Stimulated activated CD4-positive, alpha-beta T cell treated with anti-CD3 and anti-CD28 coated beads, Interleukin-1b, Interleukin-23, amount 100 ng/mL, for 24 hours (primary cell): ENCODE results near the gene CDS2.

Experiments
- DNase-seq, 4 experiments: peaks; one replicate each; pipeline ENCODE4 v3.0.0-alpha.2; 2020; ENCODE audit warnings: low read depth in 4 of 4, low spot score in 1 of 4

Gene CDS2

GRCh38 chr20:5180933-5181332 is 54.1 kb downstream of the CDS2 start:
- DNase-seq, result no peak

GRCh38 chr20:5181492-5181891 is 54.7 kb downstream of the CDS2 start:
- no peak for DNase-seq

- no peak for DNase-seq
These were observed 55.1 kb downstream of the CDS2 start for GRCh38 chr20:5181958-5182357.

- DNase-seq, result no peak
These were observed 55.9 kb downstream of the CDS2 start for GRCh38 chr20:5182615-5183254.

- DNase-seq, result no peak
These were observed 57.1 kb downstream of the CDS2 start for GRCh38 chr20:5183731-5184474.

GRCh38 chr20:5184684-5185083 is 57.9 kb downstream of the CDS2 start:
- no peak for DNase-seq

- no peak for DNase-seq
These were observed 60.3 kb downstream of the CDS2 start for GRCh38 chr20:5187122-5187521.

- no peak for DNase-seq
These were observed 61.9 kb downstream of the CDS2 start for GRCh38 chr20:5188736-5189135.

GRCh38 chr20:5189917-5190316 is 63.1 kb downstream of the CDS2 start:
- DNase-seq, result no peak

GRCh38 chr20:5190444-5190843 is 63.6 kb downstream of the CDS2 start:
- DNase-seq, result no peak

GRCh38 chr20:5191829-5192569 is 65.2 kb downstream of the CDS2 start:
- DNase-seq, result no peak

GRCh38 chr20:5192570-5193431 is 66.0 kb downstream of the CDS2 start:
- no peak for DNase-seq

GRCh38 chr20:5195655-5196054 is 68.8 kb downstream of the CDS2 start:
- no peak for DNase-seq

- no peak for DNase-seq
These were observed 69.3 kb downstream of the CDS2 start for GRCh38 chr20:5196149-5196548.

- DNase-seq, result no peak
These were observed 70.5 kb downstream of the CDS2 start for GRCh38 chr20:5197270-5197827.

- no peak for DNase-seq
These were observed 71.2 kb downstream of the CDS2 start for GRCh38 chr20:5197847-5198650.

- no peak for DNase-seq
These were observed 71.8 kb downstream of the CDS2 start for GRCh38 chr20:5198651-5198924.

GRCh38 chr20:5203380-5203779 is 76.6 kb downstream of the CDS2 start:
- no peak for DNase-seq

- DNase-seq, result peak; percentile 19 to 53 (median 50)
These were observed 78.8 kb downstream of the CDS2 start for GRCh38 chr20:5205348-5206210.
